ENCODE results near the gene CCDC71. TPM values are rescaled to one million over a fixed set of nuclear protein-coding genes. Genes with fewer than 3 reads are reported as not detected.

Gene CCDC71
- total and polyA plus RNA-seq, 3 experiments from 2014 or later = 0.94 to 34.2 (median 32.1) TPM

GRCh38 chr3:49173792-49174170 lies 7.7 kb upstream of the CCDC71 start:
- Mint-ChIP-seq H3K4me1 (peaks cover 9 to 19% (median 11%) of the 10 kb centered on the region in 3 donors), H3K9me3 (no peaks in the 10 kb centered on the region), H3K27me3 (peaks cover 0 to under 1% of the 10 kb centered on the region in 2 donors), H3K27ac (no peak overlapping the region), H3K4me3 (no peak overlapping the region), H3K36me3 (peaks cover 0 to 2% (median 0%) of the 10 kb centered on the region in 3 donors)
- peaks cover 20% of the 10 kb centered on the region for H3K4me1 ChIP-seq (ENCODE audit: insufficient read depth, low read length)
- H3K27ac ChIP-seq (ENCODE audit: low read depth, low read length) = no peak overlapping the region
- H3K9me3 ChIP-seq (ENCODE audit: low read length) = no peaks in the 10 kb centered on the region
- DNase-seq = no peak
- POLR2A ChIA-PET = no interaction called here
- no peaks in the 10 kb centered on the region for H3K27me3 ChIP-seq (ENCODE audit: insufficient read depth, low read length, poor library complexity, severe bottlenecking)
- H3K4me3 ChIP-seq (ENCODE audit: low read length) = no peak overlapping the region
- H3K36me3 ChIP-seq (ENCODE audit: insufficient read depth, low read length) = no peaks in the 10 kb centered on the region
- CTCF ChIA-PET = interaction anchor here (1.3 kb wide), 1 partner anchor 276 kb away, joined by 3 read pairs; no protein-coding TSS in a partner anchor

GRCh38 chr3:49173116-49173791 lies 7.1 kb upstream of the CCDC71 start:
- no peaks in the 10 kb centered on the region for H3K9me3 ChIP-seq (ENCODE audit: low read length)
- H3K27me3 ChIP-seq (ENCODE audit: insufficient read depth, low read length, poor library complexity, severe bottlenecking) = no peaks in the 10 kb centered on the region
- Mint-ChIP-seq H3K27ac (no peak overlapping the region), H3K36me3 (peaks cover 0 to 2% (median 0%) of the 10 kb centered on the region in 3 donors), H3K4me1 (peaks cover 9 to 19% (median 11%) of the 10 kb centered on the region in 3 donors), H3K9me3 (no peaks in the 10 kb centered on the region), H3K4me3 (no peak overlapping the region), H3K27me3 (no peaks in the 10 kb centered on the region)
- no peaks in the 10 kb centered on the region for H3K36me3 ChIP-seq (ENCODE audit: insufficient read depth, low read length)
- DNase-seq = no peak
- peaks cover 20% of the 10 kb centered on the region for H3K4me1 ChIP-seq (ENCODE audit: insufficient read depth, low read length)
- no peak overlapping the region for H3K4me3 ChIP-seq (ENCODE audit: low read length)
- H3K27ac ChIP-seq (ENCODE audit: low read depth, low read length) = peak overlapping the region; percentile 24
- POLR2A ChIA-PET = no interaction called here
- CTCF ChIA-PET = interaction anchor here (1.3 kb wide), 1 partner anchor 276 kb away, joined by 3 read pairs; no protein-coding TSS in a partner anchor

- Mint-ChIP-seq H3K36me3 (peaks cover 0 to 2% (median 0%) of the 10 kb centered on the region in 3 donors), H3K27me3 (peaks cover 0 to 3% of the 10 kb centered on the region in 2 donors), H3K4me1 (peaks cover 9 to 19% (median 11%) of the 10 kb centered on the region in 3 donors), H3K9me3 (no peaks in the 10 kb centered on the region), H3K27ac (no peak overlapping the region), H3K4me3 (peak overlapping the region; percentile 36 to 72 (median 56))
- Histone ChIP-seq H3K36me3 (ENCODE audit: insufficient read depth, low read length) (no peaks in the 10 kb centered on the region), H3K4me3 (ENCODE audit: low read length) (no peak overlapping the region), H3K27ac (ENCODE audit: low read depth, low read length) (peak overlapping the region; percentile 24), H3K4me1 (ENCODE audit: insufficient read depth, low read length) (peaks cover 20% of the 10 kb centered on the region), H3K9me3 (ENCODE audit: low read length) (no peaks in the 10 kb centered on the region), H3K27me3 (ENCODE audit: insufficient read depth, low read length, poor library complexity, severe bottlenecking) (no peaks in the 10 kb centered on the region)
- ChIA-PET POLR2A (no interaction called here), CTCF (interaction anchor here (1.3 to 3.2 kb wide), 2 partner anchors 276 to 277 kb away, joined by 3 to 26 read pairs; no protein-coding TSS in a partner anchor)
- DNase-seq = no peak
These were observed 6.5 kb upstream of the CCDC71 start for GRCh38 chr3:49172551-49173041.

GRCh38 chr3:49171775-49172500 lies 5.8 kb upstream of the CCDC71 start:
- peaks cover 0 to 3% of the 10 kb centered on the region in 2 donors for H3K27me3 Mint-ChIP-seq
- ChIA-PET CTCF (interaction anchor here (0.6 to 3.2 kb wide), 10 partner anchors 11 to 277 kb away, joined by 3 to 26 read pairs (median 5); partner anchors contain the start of genes USP19 and USP4), POLR2A (interaction anchor here (1.1 to 2.9 kb wide), 3 partner anchors 78 to 277 kb away, joined by 3 to 11 read pairs (median 3); partner anchors contain the start of genes QRICH1 and USP4)
- peak overlapping the region in 4 of 8 donors; percentile 61 to 77 (median 70) for H3K27ac Mint-ChIP-seq
- no peaks in the 10 kb centered on the region for H3K9me3 Mint-ChIP-seq
- H3K27ac ChIP-seq (ENCODE audit: low read depth, low read length) = peak overlapping the region; percentile 58
- H3K9me3 ChIP-seq (ENCODE audit: low read length) = no peaks in the 10 kb centered on the region
- H3K36me3 ChIP-seq (ENCODE audit: insufficient read depth, low read length) = no peaks in the 10 kb centered on the region
- no peaks in the 10 kb centered on the region for H3K27me3 ChIP-seq (ENCODE audit: insufficient read depth, low read length, poor library complexity, severe bottlenecking)
- H3K4me3 Mint-ChIP-seq = peak overlapping the region; percentile 56 to 94 (median 86)
- peaks cover 0 to 2% (median 0%) of the 10 kb centered on the region in 3 donors for H3K36me3 Mint-ChIP-seq
- DNase-seq = peak in 1 of 5 donors; percentile 5
- H3K4me1 Mint-ChIP-seq = peaks cover 9 to 19% (median 11%) of the 10 kb centered on the region in 3 donors
- peak overlapping the region; percentile 68 for H3K4me3 ChIP-seq (ENCODE audit: low read length)
- H3K4me1 ChIP-seq (ENCODE audit: insufficient read depth, low read length) = peaks cover 21% of the 10 kb centered on the region

- CTCF ChIA-PET = interaction anchor here (0.6 to 3.2 kb wide), 22 partner anchors 9 to 298 kb away, joined by 3 to 26 read pairs (median 3); partner anchors contain the start of genes NDUFAF3, USP19 and USP4
- Histone ChIP-seq H3K4me1 (ENCODE audit: insufficient read depth, low read length) (peaks cover 28% of the 10 kb centered on the region), H3K4me3 (ENCODE audit: low read length) (peak within 1 kb of the TSS; percentile 68), H3K36me3 (ENCODE audit: insufficient read depth, low read length) (no peaks in the 10 kb centered on the region), H3K27me3 (ENCODE audit: insufficient read depth, low read length, poor library complexity, severe bottlenecking) (no peaks in the 10 kb centered on the region), H3K27ac (ENCODE audit: low read depth, low read length) (peak within 1 kb of the TSS; percentile 58), H3K9me3 (ENCODE audit: low read length) (no peaks in the 10 kb centered on the region)
- Mint-ChIP-seq H3K4me1 (peaks cover 15 to 25% (median 15%) of the 10 kb centered on the region in 3 donors), H3K4me3 (peak within 1 kb of the TSS; percentile 84 to 94 (median 87)), H3K36me3 (peaks cover 0 to 3% (median 0%) of the 10 kb centered on the region in 3 donors), H3K9me3 (no peaks in the 10 kb centered on the region), H3K27me3 (peaks cover 0 to 5% of the 10 kb centered on the region in 2 donors), H3K27ac (peak within 1 kb of the TSS in 7 of 8 donors; percentile 3 to 92 (median 84))
- DNase-seq = peak; percentile 75 to 87 (median 79)
- POLR2A ChIA-PET = interaction anchor here (1.0 to 2.9 kb wide), 5 partner anchors 77 to 278 kb away, joined by 3 to 11 read pairs (median 3); partner anchors contain the start of genes QRICH1 and USP4
These were observed 5.1 kb upstream of the CCDC71 start, which contains the start of gene KLHDC8B for GRCh38 chr3:49171119-49171774. Gene KLHDC8B, plus strand, starts transcription at chr3:49171598. Its CDS starts 1,172 bp downstream, at chr3:49172770.

GRCh38 chr3:49170744-49171118 lies 4.6 kb upstream of the CCDC71 start:
- Histone ChIP-seq H3K4me3 (ENCODE audit: low read length) (no peak overlapping the region), H3K27ac (ENCODE audit: low read depth, low read length) (no peak overlapping the region), H3K9me3 (ENCODE audit: low read length) (no peaks in the 10 kb centered on the region), H3K4me1 (ENCODE audit: insufficient read depth, low read length) (peaks cover 28% of the 10 kb centered on the region), H3K27me3 (ENCODE audit: insufficient read depth, low read length, poor library complexity, severe bottlenecking) (no peaks in the 10 kb centered on the region), H3K36me3 (ENCODE audit: insufficient read depth, low read length) (no peaks in the 10 kb centered on the region)
- DNase-seq = no peak
- ChIA-PET POLR2A (interaction anchor here (1.0 to 2.9 kb wide), 4 partner anchors 78 to 278 kb away, joined by 3 to 11 read pairs (median 3); partner anchors contain the start of gene USP4), CTCF (interaction anchor here (0.6 to 3.2 kb wide), 20 partner anchors 9 to 299 kb away, joined by 3 to 26 read pairs (median 3); partner anchors contain the start of genes NDUFAF3, USP19 and USP4)
- Mint-ChIP-seq H3K36me3 (peaks cover 0 to 6% (median 0%) of the 10 kb centered on the region in 3 donors), H3K4me3 (peak overlapping the region; percentile 84 to 94 (median 87)), H3K9me3 (no peaks in the 10 kb centered on the region), H3K4me1 (peaks cover 16 to 28% (median 16%) of the 10 kb centered on the region in 3 donors), H3K27ac (peak overlapping the region in 6 of 8 donors; percentile 3 to 89 (median 78)), H3K27me3 (peaks cover 0 to 6% of the 10 kb centered on the region in 2 donors)

Data from CD8-positive, alpha-beta memory T cell (primary cell).